Measurements from ENCODE around the gene ISCU.

GRCh38 chr12:108562348-108563135 lies at the start of gene ISCU:
- TF ChIP-seq POLR2A (IDR thresholded peaks at IDR 0.05): peak; percentile 93 to 94
- no peak for TF ChIP-seq CTCF (IDR thresholded peaks at IDR 0.05)
